A673 (cell line): Measurements from ENCODE around the gene TTC33.
"Not testable (repeated sequence)": the region's sequence is repeated elsewhere in the genome, so short reads cannot be mapped to it uniquely, and the experiment has no call there.

Experiments used
- EZH2 ChIP-seq: fragments of 200-600 bp; sonication (generic); IDR thresholded peaks from 2 replicates; pipeline ENCODE4 v1.6.1; 2017; ENCODE audit warnings: borderline replicate concordance, low read depth, mild to moderate bottlenecking, mixed read lengths, antibody characterized with exemption, low read length; ENCODE audit not compliant: poor library complexity, severe bottlenecking
- TF ChIP-seq, protein P1 (sequence below): fragments of 300-800, 200-600 bp; sonication (generic); conservative IDR thresholded peaks from 2 replicates; pipeline ENCODE4 v1.5.1; 2017; ENCODE audit warnings: low read depth, mild to moderate bottlenecking, antibody characterized with exemption, low read length, moderate library complexity, mixed read lengths

DNA sequence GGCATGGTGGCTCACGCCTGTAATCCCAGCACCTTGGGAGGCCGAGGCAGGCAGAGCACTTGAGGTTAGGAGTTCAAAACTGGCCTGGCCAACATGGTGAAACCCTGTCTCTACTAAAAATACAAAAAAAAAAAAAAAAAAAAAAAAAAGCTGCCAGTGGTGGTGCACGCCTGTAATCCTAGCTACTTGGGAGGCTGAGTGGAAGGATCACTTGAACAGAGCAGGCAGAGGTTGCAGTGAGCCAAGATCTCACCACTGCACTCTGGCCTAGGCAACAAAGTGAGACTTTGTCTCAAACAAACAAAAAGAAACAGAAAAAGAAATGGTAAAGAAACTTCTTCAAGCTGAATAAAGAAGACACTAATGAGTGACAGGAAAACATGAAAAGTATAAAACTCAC is 30.9 kb upstream of the TTC33 start:
- TF ChIP-seq, protein P1, sequence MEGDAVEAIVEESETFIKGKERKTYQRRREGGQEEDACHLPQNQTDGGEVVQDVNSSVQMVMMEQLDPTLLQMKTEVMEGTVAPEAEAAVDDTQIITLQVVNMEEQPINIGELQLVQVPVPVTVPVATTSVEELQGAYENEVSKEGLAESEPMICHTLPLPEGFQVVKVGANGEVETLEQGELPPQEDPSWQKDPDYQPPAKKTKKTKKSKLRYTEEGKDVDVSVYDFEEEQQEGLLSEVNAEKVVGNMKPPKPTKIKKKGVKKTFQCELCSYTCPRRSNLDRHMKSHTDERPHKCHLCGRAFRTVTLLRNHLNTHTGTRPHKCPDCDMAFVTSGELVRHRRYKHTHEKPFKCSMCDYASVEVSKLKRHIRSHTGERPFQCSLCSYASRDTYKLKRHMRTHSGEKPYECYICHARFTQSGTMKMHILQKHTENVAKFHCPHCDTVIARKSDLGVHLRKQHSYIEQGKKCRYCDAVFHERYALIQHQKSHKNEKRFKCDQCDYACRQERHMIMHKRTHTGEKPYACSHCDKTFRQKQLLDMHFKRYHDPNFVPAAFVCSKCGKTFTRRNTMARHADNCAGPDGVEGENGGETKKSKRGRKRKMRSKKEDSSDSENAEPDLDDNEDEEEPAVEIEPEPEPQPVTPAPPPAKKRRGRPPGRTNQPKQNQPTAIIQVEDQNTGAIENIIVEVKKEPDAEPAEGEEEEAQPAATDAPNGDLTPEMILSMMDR, result not testable (repeated sequence)
- TF ChIP-seq EZH2, result not testable (repeated sequence)
